Mucosa of rectum (tissue), 2 donors: Measurements from ENCODE around the gene PODXL2.

Source experiments
- H3K27ac ChIP-seq, 2 donors: one replicate each; pipeline ENCODE4 v1.7.0; 2013; ENCODE audit warnings: inconsistent platforms in 2 of 2, low read depth in 2 of 2, low read length in 2 of 2
- H3K27me3 ChIP-seq, 2 donors: one replicate each; pipeline ENCODE4 v1.7.0; 2013; ENCODE audit warnings: low read length in 2 of 2; ENCODE audit not compliant: control insufficient read depth in 2 of 2, insufficient read depth in 2 of 2
- H3K36me3 ChIP-seq, 2 donors: one replicate each; pipeline ENCODE4 v1.7.0; 2013; ENCODE audit warnings: low read length in 2 of 2; ENCODE audit not compliant: control insufficient read depth in 2 of 2, insufficient read depth in 2 of 2
- H3K4me1 ChIP-seq, 2 donors: one replicate each; pipeline ENCODE4 v1.7.0; 2013; ENCODE audit warnings: low read length in 2 of 2, mild to moderate bottlenecking in 1 of 2; ENCODE audit not compliant: control insufficient read depth in 2 of 2, insufficient read depth in 2 of 2
- H3K4me3 ChIP-seq, 2 donors: one replicate each; pipeline ENCODE4 v1.7.0; 2013; ENCODE audit warnings: low read length in 2 of 2
- H3K9ac ChIP-seq, 2 donors: one replicate each; pipeline ENCODE4 v1.7.0; 2013; ENCODE audit warnings: low read length in 2 of 2, low read depth in 1 of 2, mild to moderate bottlenecking in 1 of 2
- H3K9me3 ChIP-seq, 2 donors: one replicate each; pipeline ENCODE4 v1.7.0; 2013; ENCODE audit warnings: low read length in 2 of 2; ENCODE audit not compliant: control insufficient read depth in 2 of 2
- donor health status: healthy.
- donor health status: Normal muscosa, but diverticular disease.

PODXL2 gene

GRCh38 chr3:127644641-127645370 is 15.8 kb downstream of the PODXL2 start:
- Histone ChIP-seq H3K36me3 (peaks cover 0 to under 1% of the 10 kb centered on the region in 2 donors), H3K4me3 (no peak overlapping the region), H3K9me3 (no peaks in the 10 kb centered on the region), H3K27me3 (no peaks in the 10 kb centered on the region), H3K4me1 (no peaks in the 10 kb centered on the region), H3K27ac (no peak overlapping the region), H3K9ac (no peak overlapping the region)

- Histone ChIP-seq H3K36me3 (no peaks in the 10 kb centered on the region), H3K9me3 (no peaks in the 10 kb centered on the region), H3K4me3 (no peak overlapping the region)
Observed at GRCh38 chr3:127645371-127646015, 16.5 kb downstream of the PODXL2 start.

GRCh38 chr3:127646501-127647046 is 17.6 kb downstream of the PODXL2 start:
- Histone ChIP-seq H3K27ac (no peak overlapping the region), H3K9ac (no peak overlapping the region), H3K27me3 (no peaks in the 10 kb centered on the region), H3K36me3 (no peaks in the 10 kb centered on the region), H3K9me3 (no peaks in the 10 kb centered on the region), H3K4me3 (no peak overlapping the region), H3K4me1 (no peaks in the 10 kb centered on the region)

More at GRCh38 chr3:127645371-127646015, 16.5 kb downstream of the PODXL2 start:
- H3K27me3 ChIP-seq: no peaks in the 10 kb centered on the region
- H3K9ac ChIP-seq: no peak overlapping the region
- H3K4me1 ChIP-seq: no peaks in the 10 kb centered on the region
- H3K27ac ChIP-seq: no peak overlapping the region

DNA sequence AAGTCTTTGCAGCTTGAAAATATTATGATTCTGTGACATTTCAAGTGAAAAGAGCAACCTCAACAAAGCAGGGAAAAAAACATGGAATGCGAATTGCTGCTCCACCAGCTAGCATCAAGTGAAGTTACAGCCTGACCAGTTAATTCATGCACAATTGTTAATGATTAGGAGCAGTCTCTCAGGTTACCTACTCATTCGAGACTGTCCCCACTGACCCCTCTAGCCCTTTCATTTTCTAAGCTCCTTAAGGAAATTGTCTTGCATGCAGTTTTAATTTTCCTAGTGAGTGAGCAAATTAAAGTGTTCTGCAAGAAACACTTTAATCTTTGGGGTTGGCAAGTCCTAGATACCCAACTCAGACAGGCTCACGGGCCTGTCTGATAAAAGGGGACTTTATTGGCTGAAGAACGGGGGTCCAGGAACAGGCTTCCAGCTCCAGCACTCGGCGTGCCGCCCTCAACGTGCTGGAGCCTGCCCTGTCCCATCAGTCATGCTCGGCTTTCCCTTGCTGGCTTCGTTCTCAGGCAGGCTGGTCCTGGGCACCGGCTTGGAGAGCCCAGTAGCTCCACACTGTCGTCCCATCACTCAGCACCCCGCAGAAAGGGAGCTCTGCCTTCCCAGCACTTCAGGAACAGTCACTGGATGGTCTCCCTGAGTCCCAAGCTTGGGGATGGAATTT is 18.3 kb downstream of the PODXL2 start:
- H3K9me3 ChIP-seq: no peaks in the 10 kb centered on the region

GRCh38 chr3:127647845-127648204 is 18.8 kb downstream of the PODXL2 start:
- H3K4me1 ChIP-seq: no peaks in the 10 kb centered on the region
- H3K9me3 ChIP-seq: no peaks in the 10 kb centered on the region
- no peak overlapping the region for H3K9ac ChIP-seq
- H3K27me3 ChIP-seq: no peaks in the 10 kb centered on the region
- H3K27ac ChIP-seq: no peak overlapping the region
- no peaks in the 10 kb centered on the region for H3K36me3 ChIP-seq
- no peak overlapping the region for H3K4me3 ChIP-seq

More for the DNA sequence above, 18.3 kb downstream of the PODXL2 start:
- no peak overlapping the region for H3K4me3 ChIP-seq
- no peaks in the 10 kb centered on the region for H3K4me1 ChIP-seq
- H3K9ac ChIP-seq: no peak overlapping the region
- no peaks in the 10 kb centered on the region for H3K36me3 ChIP-seq
- H3K27me3 ChIP-seq: no peaks in the 10 kb centered on the region
- H3K27ac ChIP-seq: no peak overlapping the region

GRCh38 chr3:127650236-127650635 is 21.3 kb downstream of the PODXL2 start:
- Histone ChIP-seq H3K27me3 (no peaks in the 10 kb centered on the region), H3K9ac (no peak overlapping the region), H3K4me3 (no peak overlapping the region), H3K4me1 (no peaks in the 10 kb centered on the region), H3K36me3 (no peaks in the 10 kb centered on the region), H3K9me3 (no peaks in the 10 kb centered on the region), H3K27ac (no peak overlapping the region)

GRCh38 chr3:127651516-127652172 is 22.7 kb downstream of the PODXL2 start:
- H3K9ac ChIP-seq: no peak overlapping the region
- no peaks in the 10 kb centered on the region for H3K4me1 ChIP-seq
- H3K27me3 ChIP-seq: no peaks in the 10 kb centered on the region
- H3K27ac ChIP-seq: no peak overlapping the region
- no peaks in the 10 kb centered on the region for H3K36me3 ChIP-seq
- no peak overlapping the region for H3K4me3 ChIP-seq
- H3K9me3 ChIP-seq: no peaks in the 10 kb centered on the region

- no peaks in the 10 kb centered on the region for H3K9me3 ChIP-seq
Observed at GRCh38 chr3:127652246-127652995, 23.4 kb downstream of the PODXL2 start.

DNA sequence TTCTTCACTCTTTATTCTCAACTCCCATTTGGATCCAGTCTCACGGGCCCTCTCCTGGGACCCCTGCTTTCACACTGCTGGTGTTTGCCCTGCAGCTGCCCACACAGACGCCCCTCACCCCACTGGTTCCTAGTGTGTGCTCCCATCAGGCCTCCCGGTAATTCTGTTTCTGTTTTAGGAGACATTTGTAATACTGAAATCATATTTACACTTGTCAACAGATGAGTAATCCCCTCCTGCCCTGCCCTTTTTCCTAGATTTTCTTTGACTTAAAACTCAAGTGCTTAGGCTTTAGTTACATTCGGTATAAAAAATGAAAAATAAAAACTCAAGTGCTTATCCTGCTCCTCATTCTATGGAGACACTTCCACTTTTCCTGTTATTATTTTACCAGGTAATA is 25.4 kb downstream of the PODXL2 start:
- no peaks in the 10 kb centered on the region for H3K4me1 ChIP-seq
- H3K27me3 ChIP-seq: no peaks in the 10 kb centered on the region
- H3K9ac ChIP-seq: no peak overlapping the region
- no peaks in the 10 kb centered on the region for H3K9me3 ChIP-seq
- no peaks in the 10 kb centered on the region for H3K36me3 ChIP-seq
- H3K4me3 ChIP-seq: no peak overlapping the region
- H3K27ac ChIP-seq: no peak overlapping the region

More at GRCh38 chr3:127652246-127652995, 23.4 kb downstream of the PODXL2 start:
- Histone ChIP-seq H3K9ac (no peak overlapping the region), H3K27ac (no peak overlapping the region), H3K27me3 (no peaks in the 10 kb centered on the region), H3K4me1 (no peaks in the 10 kb centered on the region), H3K36me3 (no peaks in the 10 kb centered on the region), H3K4me3 (no peak overlapping the region)
